A549 (cell line): ENCODE measurements around the gene JDP2. TPM values are rescaled to one million over a fixed set of nuclear protein-coding genes. Genes with fewer than 3 reads are reported as not detected.
A peak's percentile ranks its signal among the peaks of the same experiment; 100 is the strongest.

Experiments
- ATAC-seq, 2 experiments: fragments of 200-7000 bp in 1 of 2; fragments of >200 bp in 1 of 2; cut with Nextera tagmentation in 1 of 2; cut with Tn5 transposase in 1 of 2; 3 replicates each; pipeline versions ENCODE4 v1.8.0 to v1.9.1; 2018 to 2020; ENCODE audit warnings: mild to moderate bottlenecking in 1 of 2, moderate library complexity in 1 of 2
- CTCF ChIA-PET: fragments of 300-600 bp; sonication (Branson Sonifier 250); formaldehyde crosslinking; extraction: SDS; loops from one replicate; lab custom pipeline; 2021; ENCODE audit warnings: antibody characterized with exemption, inconsistent platforms; lab: Yijun Ruan, JAX
- POLR2A ChIA-PET: fragments of 350-600 bp; formaldehyde crosslinking; extraction: SDS; loops from one replicate; lab custom pipeline; 2021; ENCODE audit warnings: antibody characterized with exemption, inconsistent platforms; lab: Yijun Ruan, JAX
- DNase-seq, 2 experiments: peaks; one replicate each; pipeline versions ENCODE4 v3.0.0 to v3.0.0-alpha.2; 2011 to 2016; ENCODE audit warnings: low read depth in 1 of 2, low spot score in 1 of 2
- FAIRE-seq: peaks from 2 replicates; lab custom pipeline; 2011; peaks lifted over from hg19 to GRCh38; lab: Jason Lieb, UNC
- H3K27ac ChIP-seq, 2 experiments: fragments of >200 bp; sonication (Bioruptor Twin); formaldehyde crosslinking; 3 replicates each; pipeline ENCODE4 v1.5.1; 2016 to 2017
- H3K4me1 ChIP-seq: fragments of >200 bp; sonication (Bioruptor Twin); formaldehyde crosslinking; 3 replicates; pipeline ENCODE4 v1.6.1; 2016
- H3K4me2 ChIP-seq: fragments of >200 bp; sonication (Bioruptor Twin); formaldehyde crosslinking; 3 replicates; pipeline ENCODE4 v1.6.1; 2016
- H3K4me3 ChIP-seq: fragments of >200 bp; sonication (Bioruptor Twin); formaldehyde crosslinking; 3 replicates; pipeline ENCODE4 v1.5.1; 2016
- H3K9me3 ChIP-seq: fragments of >200 bp; sonication (Bioruptor Twin); formaldehyde crosslinking; 3 replicates; pipeline ENCODE4 v1.6.1; 2016
- CBX2 ChIP-seq: fragments of 200-600 bp; sonication (generic); IDR thresholded peaks from 2 replicates; pipeline ENCODE4 v1.6.1; 2016; ENCODE audit warnings: low read depth, mild to moderate bottlenecking, borderline replicate concordance
- CBX8 ChIP-seq: fragments of 200-600 bp; sonication (generic); IDR thresholded peaks from 2 replicates; pipeline ENCODE4 v1.6.1; 2016
- E2F6 ChIP-seq: IDR thresholded peaks from 2 replicates; pipeline ENCODE4 v1.6.1; 2012; ENCODE audit warnings: low read depth, borderline replicate concordance
- EP300 ChIP-seq, 2 experiments: fragments of >200 bp; sonication (Bioruptor Twin); formaldehyde crosslinking; IDR thresholded peaks; 2 replicates in 1 of 2; 3 replicates in 1 of 2; pipeline ENCODE4 v1.6.1; 2016 to 2017
- FOSB ChIP-seq: fragments of 250-450 bp; sonication (Bioruptor Pico); IDR thresholded peaks from 2 replicates; pipeline ENCODE4 v1.5.0; 2020; ENCODE audit warnings: mild to moderate bottlenecking, moderate library complexity
- FOXS1 ChIP-seq: fragments of 250-450 bp; sonication (Bioruptor Pico); IDR thresholded peaks from 2 replicates; pipeline ENCODE4 v1.5.0; 2020; ENCODE audit warnings: mild to moderate bottlenecking, moderate library complexity
- HEYL ChIP-seq: fragments of 250-450 bp; sonication (Bioruptor Pico); IDR thresholded peaks from 2 replicates; pipeline ENCODE4 v1.8.0; 2021; ENCODE audit warnings: mild to moderate bottlenecking, moderate library complexity
- JUN ChIP-seq, 2 experiments: fragments of >200 bp; sonication (Bioruptor Twin); formaldehyde crosslinking; IDR thresholded peaks; 2 replicates in 1 of 2; 3 replicates in 1 of 2; pipeline ENCODE4 v1.6.1; 2016 to 2017
- JUNB ChIP-seq: fragments of >200 bp; sonication (Bioruptor Twin); formaldehyde crosslinking; IDR thresholded peaks from 2 replicates; pipeline ENCODE4 v1.6.1; 2016
- KDM1A ChIP-seq: fragments of 200-600 bp; sonication (generic); IDR thresholded peaks from 2 replicates; pipeline ENCODE4 v1.6.1; 2016; ENCODE audit warnings: low read depth, mild to moderate bottlenecking
- MAFK ChIP-seq: fragments of 450-650 bp; IDR thresholded peaks from 2 replicates; pipeline ENCODE4 v1.6.1; 2014; ENCODE audit not compliant: partially characterized antibody
- MAZ ChIP-seq: fragments of 150-350 bp; IDR thresholded peaks from 2 replicates; pipeline ENCODE4 v1.6.1; 2014; ENCODE audit warnings: antibody characterized with exemption, low read depth, low read length, borderline replicate concordance
- NFE2L2 ChIP-seq: fragments of 150-350 bp; conservative IDR thresholded peaks from 2 replicates; pipeline ENCODE4 v1.6.1; 2014; ENCODE audit warnings: low read length
- PBX3 ChIP-seq: IDR thresholded peaks from 2 replicates; pipeline ENCODE4 v1.6.1; 2012
- POLR2AphosphoS2 ChIP-seq: conservative IDR thresholded peaks from 2 replicates; pipeline ENCODE4 v1.6.1; 2012; ENCODE audit warnings: low read length, improper control_type of control experiment, inconsistent platforms
- SREBF2 ChIP-seq: fragments of 450-650 bp; IDR thresholded peaks from 2 replicates; pipeline ENCODE4 v1.6.1; 2014; ENCODE audit warnings: mild to moderate bottlenecking, moderate library complexity
- TP53 ChIP-seq: fragments of 250-450 bp; sonication (Bioruptor Pico); IDR thresholded peaks from 2 replicates; pipeline ENCODE4 v1.5.0; 2021; ENCODE audit warnings: mild to moderate bottlenecking, moderate library complexity
- ZNF302 ChIP-seq: fragments of 250-450 bp; sonication (Bioruptor Pico); IDR thresholded peaks from 2 replicates; pipeline ENCODE4 v1.9.0; 2021; ENCODE audit warnings: inconsistent platforms, mild to moderate bottlenecking, moderate library complexity
- ZSCAN20 ChIP-seq: fragments of 250-450 bp; sonication (Bioruptor Pico); IDR thresholded peaks from 2 replicates; pipeline ENCODE4 v1.8.0; 2022; ENCODE audit warnings: mild to moderate bottlenecking, moderate library complexity
- WGBS: methylation state at CpG from one replicate; pipeline ENCODE4 v1.1.6; 2017; ENCODE audit errors: missing lambda C conversion rate; 5-methylcytosine and 5-hydroxymethylcytosine counted together
- polyA plus RNA-seq, 4 experiments: library from polyadenylated mRNA; depleted of rRNA in 3 of 4; stranded (reverse); fragments of >200 nt; fragmentation: RNase III in 1 of 4; extraction: RNeasy Plus Mini Kit Qiagen cat#74134 plus additional on column Dnase treatment in 1 of 4; gene quantifications; 2 replicates in 3 of 4; 3 replicates in 1 of 4; pipeline ENCODE4 v1.2.3, GENCODE V29; 2011 to 2017

The JDP2 gene
- polyA plus RNA-seq, 2 of the 4 experiments (the other 2 are of a cell fraction), result 22.4 to 31.2 TPM

GRCh38 chr14:75477881-75478280, 50.1 kb downstream of the JDP2 start:
- Histone ChIP-seq H3K27ac (no peak overlapping the region), H3K4me2 (no peak overlapping the region), H3K9me3 (no peaks in the 10 kb centered on the region), H3K4me1 (no peaks in the 10 kb centered on the region), H3K4me3 (no peak overlapping the region)
- no peak for TF ChIP-seq MAFK
- TF ChIP-seq ZNF302 (CRISPR knock-in tag), result no peak
- TF ChIP-seq POLR2AphosphoS2, result no peak
- TF ChIP-seq PBX3, result no peak
- POLR2A ChIA-PET, result no interaction called here
- CTCF ChIA-PET, result interaction anchor here (0.9 to 5.9 kb wide), 5 partner anchors 9 to 169 kb away, joined by 3 to 51 read pairs (median 7); no protein-coding TSS in a partner anchor
- ATAC-seq (peak in 1 of 2 experiments; percentile 6; a peak in 2 of 6 replicates), DNase-seq (no peak), FAIRE-seq (no peak)
- 91% methylated on average over 5 of the region's 5 CpGs for WGBS

GRCh38 chr14:75479770-75480600, 52.2 kb downstream of the JDP2 start:
- TF ChIP-seq ZSCAN20 (CRISPR knock-in tag), result no peak
- no peak for TF ChIP-seq HEYL (CRISPR knock-in tag)
- TF ChIP-seq E2F6, result no peak
- TF ChIP-seq SREBF2, result no peak
- TF ChIP-seq EP300 (IDR thresholded peaks at IDR 0.05), result no peak
- TF ChIP-seq NFE2L2, result no peak
- TF ChIP-seq FOXS1 (CRISPR knock-in tag), result no peak
- TF ChIP-seq PBX3, result no peak
- no peak for TF ChIP-seq JUNB
- TF ChIP-seq KDM1A, result no peak
- TF ChIP-seq CBX2, result no peak
- TF ChIP-seq FOSB, result no peak
- TF ChIP-seq MAZ, result no peak
- TF ChIP-seq CBX8, result no peak
- Histone ChIP-seq H3K27ac (no peak overlapping the region), H3K4me2 (no peak overlapping the region), H3K9me3 (no peaks in the 10 kb centered on the region), H3K4me3 (no peak overlapping the region), H3K4me1 (no peaks in the 10 kb centered on the region)
- WGBS, result 66% methylated on average over 11 of the region's 11 CpGs
- ChIA-PET POLR2A (no interaction called here), CTCF (interaction anchor here (0.7 to 5.9 kb wide), 10 partner anchors 9 to 178 kb away, joined by 3 to 51 read pairs (median 4); no protein-coding TSS in a partner anchor)
- DNase-seq (no peak), FAIRE-seq (no peak), ATAC-seq (no peak)

GRCh38 chr14:75482366-75482765, 54.5 kb downstream of the JDP2 start:
- FAIRE-seq (no peak), DNase-seq (no peak), ATAC-seq (no peak)
- Histone ChIP-seq H3K4me3 (no peak overlapping the region), H3K9me3 (no peaks in the 10 kb centered on the region), H3K4me2 (no peak overlapping the region), H3K27ac (0 out of 6 replicates have a peak overlapping the region, but pooled peaks of 1 of the 2 experiments have one; percentile 4), H3K4me1 (0 out of 3 replicates have a peak, but pooled peaks cover 2% of the 10 kb centered on the region)
- TF ChIP-seq JUN (IDR thresholded peaks at IDR 0.05) (no peak), TP53 (CRISPR knock-in tag) (no peak)
- ChIA-PET POLR2A (no interaction called here), CTCF (interaction anchor here (0.5 to 4.8 kb wide), 3 partner anchors 79 to 414 kb away, joined by 3 to 26 read pairs (median 16); no protein-coding TSS in a partner anchor)
- 62% methylated on average over 3 of the region's 4 CpGs for WGBS
